HEK293 (cell line): ENCODE results near the gene EIF4A2.

Source experiments
- CTCF ChIA-PET: fragments of 350-600 bp; formaldehyde crosslinking; extraction: SDS; loops from one replicate; lab custom pipeline; 2021; ENCODE audit warnings: antibody characterized with exemption; lab: Yijun Ruan, JAX
- POLR2A ChIA-PET: fragments of 300-600 bp; formaldehyde crosslinking; extraction: SDS; loops from one replicate; lab custom pipeline; 2020; ENCODE audit warnings: antibody characterized with exemption, inconsistent platforms; lab: Yijun Ruan, JAX
- H3K27ac ChIP-seq: fragments of 200-500 bp; sonication (Bioruptor generic); 2 replicates; pipeline ENCODE4 v1.5.1; 2014; ENCODE audit warnings: low read depth, low read length, control low read depth, inconsistent platforms; ENCODE audit errors: extremely low read depth
- H3K36me3 ChIP-seq, 2 experiments: fragments of 200-500 bp in 1 of 2; sonication (Bioruptor generic) in 1 of 2; 1 replicate in 1 of 2; 2 replicates in 1 of 2; pipeline ENCODE4 v1.5.1; 2014 to 2017; ENCODE audit warnings: inconsistent platforms in 2 of 2, low read length in 2 of 2; ENCODE audit not compliant: control insufficient read depth in 2 of 2, insufficient read depth in 1 of 2
- H3K4me1 ChIP-seq: fragments of 200-500 bp; sonication (Bioruptor generic); 2 replicates; pipeline ENCODE4 v1.5.1; 2014; ENCODE audit warnings: mild to moderate bottlenecking, low read length, inconsistent platforms; ENCODE audit not compliant: control insufficient read depth, insufficient read depth
- H3K4me3 ChIP-seq: 2 replicates; pipeline ENCODE4 v1.5.1; 2011; ENCODE audit warnings: low read depth, mild to moderate bottlenecking, control low read depth, low read length, moderate library complexity
- H3K9me3 ChIP-seq: fragments of 200-500 bp; sonication (Bioruptor generic); 2 replicates; pipeline ENCODE4 v1.5.1; 2014; ENCODE audit warnings: low read depth, low read length, inconsistent platforms; ENCODE audit not compliant: control insufficient read depth, insufficient read depth
- MZF1 ChIP-seq: fragments of 450-650 bp; formaldehyde crosslinking; IDR thresholded peaks from 2 replicates; pipeline ENCODE4 v1.5.1; 2017; ENCODE audit warnings: missing biosample characterization, missing genetic modification characterization, borderline replicate concordance
- SCRT1 ChIP-seq: fragments of 450-650 bp; formaldehyde crosslinking; IDR thresholded peaks from 2 replicates; pipeline ENCODE4 v1.5.1; 2016; ENCODE audit warnings: missing biosample characterization, missing genetic modification characterization, borderline replicate concordance
- SP3 ChIP-seq: fragments of 450-650 bp; formaldehyde crosslinking; IDR thresholded peaks from 2 replicates; pipeline ENCODE4 v1.5.1; 2016; ENCODE audit warnings: missing biosample characterization, missing genetic modification characterization
- TRIM28 ChIP-seq: IDR thresholded peaks from 2 replicates; pipeline ENCODE4 v1.6.1; 2011; ENCODE audit warnings: low read length, control low read depth, borderline replicate concordance
- ZBTB21 ChIP-seq: fragments of 450-650 bp; formaldehyde crosslinking; IDR thresholded peaks from 2 replicates; pipeline ENCODE4 v1.5.1; 2017; ENCODE audit warnings: missing biosample characterization, missing genetic modification characterization
- ZNF121 ChIP-seq: fragments of 450-650 bp; formaldehyde crosslinking; IDR thresholded peaks from 2 replicates; pipeline ENCODE4 v1.5.1; 2016; ENCODE audit warnings: missing biosample characterization, missing genetic modification characterization
- ZNF146 ChIP-seq: fragments of 450-650 bp; formaldehyde crosslinking; IDR thresholded peaks from 2 replicates; pipeline ENCODE4 v1.5.1; 2016; ENCODE audit warnings: missing biosample characterization, missing genetic modification characterization
- ZNF175 ChIP-seq: fragments of 450-650 bp; formaldehyde crosslinking; IDR thresholded peaks from 2 replicates; pipeline ENCODE4 v1.5.1; 2016; ENCODE audit warnings: missing biosample characterization, missing genetic modification characterization
- ZNF214 ChIP-seq: fragments of 450-650 bp; formaldehyde crosslinking; IDR thresholded peaks from 2 replicates; pipeline ENCODE4 v1.5.1; 2017; ENCODE audit warnings: missing biosample characterization, mild to moderate bottlenecking, missing genetic modification characterization, borderline replicate concordance
- ZNF335 ChIP-seq: fragments of 450-650 bp; formaldehyde crosslinking; conservative IDR thresholded peaks from 2 replicates; pipeline ENCODE4 v1.5.1; 2016; ENCODE audit warnings: missing biosample characterization, missing genetic modification characterization
- ZNF473 ChIP-seq: fragments of 450-650 bp; formaldehyde crosslinking; IDR thresholded peaks from 2 replicates; pipeline ENCODE4 v1.5.1; 2017; ENCODE audit warnings: missing biosample characterization, missing genetic modification characterization
- ZNF48 ChIP-seq: fragments of 450-650 bp; formaldehyde crosslinking; IDR thresholded peaks from 2 replicates; pipeline ENCODE4 v1.5.1; 2016; ENCODE audit warnings: missing biosample characterization, missing genetic modification characterization
- ZNF510 ChIP-seq: fragments of 450-650 bp; formaldehyde crosslinking; IDR thresholded peaks from 2 replicates; pipeline ENCODE4 v1.5.1; 2018; ENCODE audit warnings: mild to moderate bottlenecking, missing genetic modification characterization, missing biosample characterization; ENCODE audit not compliant: insufficient replicate concordance
- ZNF623 ChIP-seq: fragments of 450-650 bp; formaldehyde crosslinking; IDR thresholded peaks from 2 replicates; pipeline ENCODE4 v1.5.1; 2016; ENCODE audit warnings: missing biosample characterization, missing genetic modification characterization
- ZNF660 ChIP-seq: fragments of 450-650 bp; IDR thresholded peaks from 2 replicates; pipeline ENCODE4 v1.5.1; 2018; ENCODE audit warnings: missing biosample characterization, mild to moderate bottlenecking, missing genetic modification characterization
- ZNF677 ChIP-seq: fragments of 450-650 bp; IDR thresholded peaks from 2 replicates; pipeline ENCODE4 v1.5.0; 2018; ENCODE audit warnings: missing biosample characterization, mild to moderate bottlenecking, missing genetic modification characterization, moderate library complexity
- ZNF704 ChIP-seq: fragments of 450-650 bp; formaldehyde crosslinking; IDR thresholded peaks from 2 replicates; pipeline ENCODE4 v1.5.1; 2016; ENCODE audit warnings: missing biosample characterization, missing genetic modification characterization
- TF ChIP-seq, protein P1 (sequence below): fragments of 450-650 bp; formaldehyde crosslinking; conservative IDR thresholded peaks from 2 replicates; pipeline ENCODE4 v1.5.1; 2016; ENCODE audit warnings: low read depth, missing biosample characterization, missing genetic modification characterization
- TF ChIP-seq, protein P2 (sequence below): IDR thresholded peaks from 2 replicates; pipeline ENCODE4 v1.6.1; 2011; ENCODE audit warnings: mild to moderate bottlenecking, low read depth, low read length, borderline replicate concordance
- TF ChIP-seq, protein P3 (sequence below): fragments of 450-650 bp; formaldehyde crosslinking; IDR thresholded peaks from 2 replicates; pipeline ENCODE4 v1.5.1; 2016; ENCODE audit warnings: missing biosample characterization, missing genetic modification characterization

Gene EIF4A2

DNA sequence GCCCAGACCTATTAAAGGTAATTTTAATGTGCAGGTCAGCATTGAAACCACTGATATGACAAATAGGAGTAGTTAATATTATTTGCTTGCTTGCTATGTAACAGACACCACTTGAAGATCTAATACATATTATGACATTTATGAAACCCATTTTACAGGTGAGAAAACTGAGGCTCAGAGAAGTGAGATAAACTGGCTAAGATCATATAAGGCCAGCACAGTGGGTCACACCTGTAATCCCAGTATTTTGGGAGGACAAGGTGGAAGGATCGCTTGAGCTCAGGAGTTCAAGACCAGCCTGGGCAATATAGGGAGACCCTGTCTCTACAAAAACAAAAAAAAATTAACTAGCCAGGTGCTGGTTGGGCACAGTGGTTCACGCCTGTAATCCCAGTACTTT, 33.1 kb upstream of the EIF4A2 start (continued):
- no peak for TF ChIP-seq ZNF121 (tag by site-specific recombination)
- TF ChIP-seq ZNF214 (tag by site-specific recombination) = no peak

GRCh38 chr3:186751480-186751879, 31.9 kb upstream of the EIF4A2 start:
- Histone ChIP-seq H3K4me1 (no peaks in the 10 kb centered on the region), H3K36me3 (no peaks in the 10 kb centered on the region), H3K9me3 (no peaks in the 10 kb centered on the region), H3K4me3 (no peak overlapping the region), H3K27ac (no peak overlapping the region)
- TF ChIP-seq, protein P1, sequence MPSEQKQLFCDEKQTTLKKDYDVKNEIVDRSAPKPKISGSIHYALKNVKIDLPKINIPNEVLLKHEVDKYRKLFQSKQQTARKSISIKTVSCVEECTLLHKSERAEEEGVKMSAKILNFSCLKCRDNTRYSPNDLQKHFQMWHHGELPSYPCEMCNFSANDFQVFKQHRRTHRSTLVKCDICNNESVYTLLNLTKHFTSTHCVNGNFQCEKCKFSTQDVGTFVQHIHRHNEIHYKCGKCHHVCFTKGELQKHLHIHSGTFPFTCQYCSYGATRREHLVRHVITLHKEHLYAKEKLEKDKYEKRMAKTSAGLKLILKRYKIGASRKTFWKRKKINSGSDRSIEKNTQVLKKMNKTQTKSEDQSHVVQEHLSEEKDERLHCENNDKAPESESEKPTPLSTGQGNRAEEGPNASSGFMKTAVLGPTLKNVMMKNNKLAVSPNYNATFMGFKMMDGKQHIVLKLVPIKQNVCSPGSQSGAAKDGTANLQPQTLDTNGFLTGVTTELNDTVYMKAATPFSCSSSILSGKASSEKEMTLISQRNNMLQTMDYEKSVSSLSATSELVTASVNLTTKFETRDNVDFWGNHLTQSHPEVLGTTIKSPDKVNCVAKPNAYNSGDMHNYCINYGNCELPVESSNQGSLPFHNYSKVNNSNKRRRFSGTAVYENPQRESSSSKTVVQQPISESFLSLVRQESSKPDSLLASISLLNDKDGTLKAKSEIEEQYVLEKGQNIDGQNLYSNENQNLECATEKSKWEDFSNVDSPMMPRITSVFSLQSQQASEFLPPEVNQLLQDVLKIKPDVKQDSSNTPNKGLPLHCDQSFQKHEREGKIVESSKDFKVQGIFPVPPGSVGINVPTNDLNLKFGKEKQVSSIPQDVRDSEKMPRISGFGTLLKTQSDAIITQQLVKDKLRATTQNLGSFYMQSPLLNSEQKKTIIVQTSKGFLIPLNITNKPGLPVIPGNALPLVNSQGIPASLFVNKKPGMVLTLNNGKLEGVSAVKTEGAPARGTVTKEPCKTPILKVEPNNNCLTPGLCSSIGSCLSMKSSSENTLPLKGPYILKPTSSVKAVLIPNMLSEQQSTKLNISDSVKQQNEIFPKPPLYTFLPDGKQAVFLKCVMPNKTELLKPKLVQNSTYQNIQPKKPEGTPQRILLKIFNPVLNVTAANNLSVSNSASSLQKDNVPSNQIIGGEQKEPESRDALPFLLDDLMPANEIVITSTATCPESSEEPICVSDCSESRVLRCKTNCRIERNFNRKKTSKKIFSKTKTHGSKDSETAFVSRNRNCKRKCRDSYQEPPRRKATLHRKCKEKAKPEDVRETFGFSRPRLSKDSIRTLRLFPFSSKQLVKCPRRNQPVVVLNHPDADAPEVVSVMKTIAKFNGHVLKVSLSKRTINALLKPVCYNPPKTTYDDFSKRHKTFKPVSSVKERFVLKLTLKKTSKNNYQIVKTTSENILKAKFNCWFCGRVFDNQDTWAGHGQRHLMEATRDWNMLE (tag by site-specific recombination) = no peak
- TF ChIP-seq ZNF335 (tag by site-specific recombination) (no peak), SP3 (tag by site-specific recombination) (no peak), ZNF146 (tag by site-specific recombination) (no peak), ZNF473 (tag by site-specific recombination) (no peak), MZF1 (tag by site-specific recombination) (no peak), ZNF175 (tag by site-specific recombination) (no peak), ZNF660 (tag by site-specific recombination) (no peak), ZBTB21 (tag by site-specific recombination) (no peak), ZNF704 (tag by site-specific recombination) (no peak), SCRT1 (tag by site-specific recombination) (no peak), ZNF510 (no peak), ZNF677 (tag by site-specific recombination) (no peak), ZNF48 (tag by site-specific recombination) (no peak), TRIM28 (no peak), ZNF623 (tag by site-specific recombination) (no peak)
- TF ChIP-seq, protein P2, sequence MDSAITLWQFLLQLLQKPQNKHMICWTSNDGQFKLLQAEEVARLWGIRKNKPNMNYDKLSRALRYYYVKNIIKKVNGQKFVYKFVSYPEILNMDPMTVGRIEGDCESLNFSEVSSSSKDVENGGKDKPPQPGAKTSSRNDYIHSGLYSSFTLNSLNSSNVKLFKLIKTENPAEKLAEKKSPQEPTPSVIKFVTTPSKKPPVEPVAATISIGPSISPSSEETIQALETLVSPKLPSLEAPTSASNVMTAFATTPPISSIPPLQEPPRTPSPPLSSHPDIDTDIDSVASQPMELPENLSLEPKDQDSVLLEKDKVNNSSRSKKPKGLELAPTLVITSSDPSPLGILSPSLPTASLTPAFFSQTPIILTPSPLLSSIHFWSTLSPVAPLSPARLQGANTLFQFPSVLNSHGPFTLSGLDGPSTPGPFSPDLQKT = no peak
- TF ChIP-seq, protein P3, sequence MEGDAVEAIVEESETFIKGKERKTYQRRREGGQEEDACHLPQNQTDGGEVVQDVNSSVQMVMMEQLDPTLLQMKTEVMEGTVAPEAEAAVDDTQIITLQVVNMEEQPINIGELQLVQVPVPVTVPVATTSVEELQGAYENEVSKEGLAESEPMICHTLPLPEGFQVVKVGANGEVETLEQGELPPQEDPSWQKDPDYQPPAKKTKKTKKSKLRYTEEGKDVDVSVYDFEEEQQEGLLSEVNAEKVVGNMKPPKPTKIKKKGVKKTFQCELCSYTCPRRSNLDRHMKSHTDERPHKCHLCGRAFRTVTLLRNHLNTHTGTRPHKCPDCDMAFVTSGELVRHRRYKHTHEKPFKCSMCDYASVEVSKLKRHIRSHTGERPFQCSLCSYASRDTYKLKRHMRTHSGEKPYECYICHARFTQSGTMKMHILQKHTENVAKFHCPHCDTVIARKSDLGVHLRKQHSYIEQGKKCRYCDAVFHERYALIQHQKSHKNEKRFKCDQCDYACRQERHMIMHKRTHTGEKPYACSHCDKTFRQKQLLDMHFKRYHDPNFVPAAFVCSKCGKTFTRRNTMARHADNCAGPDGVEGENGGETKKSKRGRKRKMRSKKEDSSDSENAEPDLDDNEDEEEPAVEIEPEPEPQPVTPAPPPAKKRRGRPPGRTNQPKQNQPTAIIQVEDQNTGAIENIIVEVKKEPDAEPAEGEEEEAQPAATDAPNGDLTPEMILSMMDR (tag by site-specific recombination) = no peak
- CTCF ChIA-PET = interaction anchor here (2.8 kb wide), 1 partner anchor 136 kb away, joined by 15 read pairs; no protein-coding TSS in a partner anchor
- POLR2A ChIA-PET = no interaction called here
